ENCODE data around the gene TMEM150A.

DNA sequence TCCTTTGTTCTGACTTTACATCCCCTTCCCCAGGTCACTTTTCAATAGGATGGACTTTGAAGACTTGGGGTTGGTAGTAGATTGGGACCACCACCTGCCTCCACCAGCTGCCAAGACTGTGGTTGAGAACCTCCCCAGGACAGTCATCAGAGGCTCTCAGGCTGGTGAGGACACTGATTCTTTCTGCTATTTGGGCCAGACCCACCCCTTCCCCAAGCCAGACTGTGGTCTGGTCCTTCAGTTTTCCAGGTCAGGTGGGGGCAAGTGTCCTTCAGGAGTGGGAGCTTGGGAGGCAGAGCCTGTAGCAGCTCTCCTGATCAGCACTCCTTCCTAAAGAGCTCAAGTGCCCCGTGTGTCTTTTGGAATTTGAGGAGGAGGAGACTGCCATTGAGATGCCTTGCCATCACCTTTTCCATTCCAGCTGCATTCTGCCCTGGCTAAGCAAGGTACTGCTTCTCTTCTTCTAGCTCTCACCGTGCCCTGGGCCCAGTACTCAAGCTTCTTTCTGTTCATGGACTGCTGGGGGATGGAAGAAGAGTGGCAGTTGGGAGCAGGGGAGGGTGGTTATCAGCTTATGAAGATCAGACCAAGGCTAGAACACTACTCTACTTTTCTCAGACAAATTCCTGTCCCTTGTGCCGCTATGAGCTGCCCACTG lies 5.9 kb downstream of the TMEM150A start:
- TF ChIP-seq, protein P1, sequence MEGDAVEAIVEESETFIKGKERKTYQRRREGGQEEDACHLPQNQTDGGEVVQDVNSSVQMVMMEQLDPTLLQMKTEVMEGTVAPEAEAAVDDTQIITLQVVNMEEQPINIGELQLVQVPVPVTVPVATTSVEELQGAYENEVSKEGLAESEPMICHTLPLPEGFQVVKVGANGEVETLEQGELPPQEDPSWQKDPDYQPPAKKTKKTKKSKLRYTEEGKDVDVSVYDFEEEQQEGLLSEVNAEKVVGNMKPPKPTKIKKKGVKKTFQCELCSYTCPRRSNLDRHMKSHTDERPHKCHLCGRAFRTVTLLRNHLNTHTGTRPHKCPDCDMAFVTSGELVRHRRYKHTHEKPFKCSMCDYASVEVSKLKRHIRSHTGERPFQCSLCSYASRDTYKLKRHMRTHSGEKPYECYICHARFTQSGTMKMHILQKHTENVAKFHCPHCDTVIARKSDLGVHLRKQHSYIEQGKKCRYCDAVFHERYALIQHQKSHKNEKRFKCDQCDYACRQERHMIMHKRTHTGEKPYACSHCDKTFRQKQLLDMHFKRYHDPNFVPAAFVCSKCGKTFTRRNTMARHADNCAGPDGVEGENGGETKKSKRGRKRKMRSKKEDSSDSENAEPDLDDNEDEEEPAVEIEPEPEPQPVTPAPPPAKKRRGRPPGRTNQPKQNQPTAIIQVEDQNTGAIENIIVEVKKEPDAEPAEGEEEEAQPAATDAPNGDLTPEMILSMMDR (IDR thresholded peaks at IDR 0.05; ENCODE audit: low read depth, low read length, poor library complexity, severe bottlenecking) = no peak
- no peak for TF ChIP-seq EZH2phosphoT487 (IDR thresholded peaks at IDR 0.05; ENCODE audit: borderline replicate concordance, low read length)

All from DOHH2 (cell line).